NCI-H1694 treated with DMSO at 0.1 percent for 48 hours (cell line): ENCODE measurements around the gene TMEFF2.

Experiments
- DNase-seq: peaks from one replicate; lab custom pipeline; 2025; lab: John Stamatoyannopoulos, UW

The TMEFF2 gene

DNA sequence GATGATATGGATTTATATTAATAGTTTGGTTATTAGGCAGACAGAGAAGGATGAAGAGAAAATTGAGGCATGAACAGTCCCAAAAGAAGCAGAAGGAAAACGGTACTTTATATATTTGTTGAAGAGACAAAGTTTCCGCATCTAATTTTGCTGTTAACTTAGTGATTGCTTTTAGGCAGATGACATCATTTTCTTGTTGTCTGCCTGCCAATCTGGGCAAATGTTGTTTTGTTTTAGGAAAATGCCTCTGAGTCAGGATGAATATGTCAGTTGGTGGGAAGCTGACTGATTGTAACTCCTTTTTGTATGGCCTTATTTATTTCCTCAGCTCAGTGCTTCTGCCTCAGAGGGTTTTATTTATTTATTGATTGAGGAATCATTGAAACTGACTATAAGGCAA lies 295.3 kb downstream of the TMEFF2 start:
- DNase-seq: no peak
